NCI-H2171 (cell line): ENCODE measurements around the gene DLL1.

ENCODE experiments used
- DNase-seq: peaks from one replicate; lab custom pipeline; 2025; lab: John Stamatoyannopoulos, UW

Gene DLL1

GRCh38 chr6:170283212-170284081 is 7.4 kb downstream of the DLL1 start:
- no peak for DNase-seq

- no peak for DNase-seq
Measured at GRCh38 chr6:170282512-170283158, 8.2 kb downstream of the DLL1 start.

- DNase-seq, result no peak
Measured at GRCh38 chr6:170281331-170282292, 9.3 kb downstream of the DLL1 start.

GRCh38 chr6:170280689-170281045 is 10.2 kb downstream of the DLL1 start:
- no peak for DNase-seq

- DNase-seq, result peak; percentile 94
Measured at GRCh38 chr6:170279977-170280688, 10.7 kb downstream of the DLL1 start.

- DNase-seq, result no peak
Measured at GRCh38 chr6:170279426-170279825, 11.5 kb downstream of the DLL1 start.

- no peak for DNase-seq
Measured at GRCh38 chr6:170278743-170279094, 12.2 kb downstream of the DLL1 start.

GRCh38 chr6:170277893-170278742 is 12.8 kb downstream of the DLL1 start:
- DNase-seq, result no peak

GRCh38 chr6:170276369-170277057 is 14.4 kb downstream of the DLL1 start:
- no peak for DNase-seq

GRCh38 chr6:170274713-170275560 is 15.9 kb downstream of the DLL1 start:
- no peak for DNase-seq

GRCh38 chr6:170273681-170274080 is 17.2 kb downstream of the DLL1 start:
- no peak for DNase-seq

GRCh38 chr6:170273191-170273590 is 17.7 kb downstream of the DLL1 start:
- DNase-seq, result no peak

- DNase-seq, result no peak
Measured at GRCh38 chr6:170272341-170273065, 18.4 kb downstream of the DLL1 start.

- no peak for DNase-seq
Measured at GRCh38 chr6:170271771-170272314, 19.0 kb downstream of the DLL1 start.

GRCh38 chr6:170270984-170271593 is 19.8 kb downstream of the DLL1 start:
- DNase-seq, result no peak

- DNase-seq, result peak; percentile 58
Measured at GRCh38 chr6:170269846-170270541, 20.9 kb downstream of the DLL1 start.

GRCh38 chr6:170269151-170269845 is 21.6 kb downstream of the DLL1 start:
- peak; percentile 42 for DNase-seq
